22Rv1 (cell line): ENCODE measurements around the gene CCDC102B.

ENCODE experiments used
- H3K27ac ChIP-seq: fragments of 450-650 bp; 2 replicates; pipeline ENCODE4 v1.5.1; 2017
- CTCF ChIP-seq: fragments of 450-650 bp; IDR thresholded peaks from 2 replicates; pipeline ENCODE4 v1.5.1; 2017; ENCODE audit warnings: mild to moderate bottlenecking
- ZFX ChIP-seq: fragments of 450-650 bp; IDR thresholded peaks from 2 replicates; pipeline ENCODE4 v1.6.1; 2017; ENCODE audit warnings: antibody characterized with exemption, borderline replicate concordance

The CCDC102B gene

GRCh38 chr18:68984342-68984741 lies 186.5 kb downstream of the CCDC102B start:
- no peak overlapping the region for H3K27ac ChIP-seq
- TF ChIP-seq ZFX (no peak), CTCF (no peak)

- H3K27ac ChIP-seq = no peak overlapping the region
- no peak for TF ChIP-seq ZFX
- TF ChIP-seq CTCF = no peak
These were observed 187.4 kb downstream of the CCDC102B start for GRCh38 chr18:68985172-68985820.

DNA sequence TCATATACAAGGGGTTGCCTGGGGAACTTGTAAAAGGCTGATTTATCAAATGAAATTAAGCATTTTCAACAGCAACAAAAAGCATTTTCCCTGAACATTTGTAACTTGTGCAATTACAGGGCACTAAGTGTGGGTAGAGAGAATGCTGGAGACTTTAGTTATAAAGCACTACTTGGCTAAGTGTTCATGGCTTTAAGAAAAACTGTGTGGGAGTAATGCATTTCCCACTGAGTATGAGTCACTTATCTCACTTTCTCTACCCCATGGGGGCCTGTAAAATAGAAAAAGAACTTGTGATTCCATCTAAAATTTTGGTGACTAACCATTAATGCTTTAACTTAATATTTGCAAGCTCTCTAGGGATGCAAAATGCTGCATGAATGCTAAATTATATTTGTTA lies 193.4 kb downstream of the CCDC102B start:
- H3K27ac ChIP-seq = no peak overlapping the region
- no peak for TF ChIP-seq CTCF
- TF ChIP-seq ZFX = no peak

GRCh38 chr18:68992719-68993482 lies 195.0 kb downstream of the CCDC102B start:
- TF ChIP-seq ZFX = no peak
- no peak for TF ChIP-seq CTCF
- no peak overlapping the region for H3K27ac ChIP-seq

GRCh38 chr18:68995675-68996074 lies 197.8 kb downstream of the CCDC102B start:
- TF ChIP-seq ZFX = no peak
- no peak for TF ChIP-seq CTCF
- H3K27ac ChIP-seq = no peak overlapping the region

DNA sequence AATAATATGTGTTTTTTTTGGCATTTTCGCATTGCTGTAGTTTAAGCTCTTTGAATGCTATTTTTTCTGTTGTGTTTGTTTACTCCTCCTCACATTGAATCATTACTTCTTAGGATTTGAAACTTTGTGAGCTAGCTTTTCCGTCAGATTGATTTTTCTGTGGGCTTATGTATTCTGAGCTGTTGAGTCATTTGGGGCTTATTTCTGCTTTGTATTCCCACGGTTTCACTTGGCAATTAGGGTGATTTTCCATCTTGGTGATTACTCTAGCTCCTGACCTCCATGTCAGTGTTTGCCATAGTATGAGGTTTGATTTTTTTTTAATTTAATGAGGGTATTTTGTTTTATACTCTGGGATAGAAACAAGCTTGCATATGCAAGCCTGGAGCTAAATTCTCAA lies 200.0 kb downstream of the CCDC102B start:
- TF ChIP-seq ZFX (no peak), CTCF (no peak)
- H3K27ac ChIP-seq = no peak overlapping the region

- TF ChIP-seq CTCF (no peak), ZFX (no peak)
- no peak overlapping the region for H3K27ac ChIP-seq
These were observed 202.5 kb downstream of the CCDC102B start for GRCh38 chr18:69000366-69000765.
